WTC11 (cell line): ENCODE results near the gene SMIM3. TPM values are rescaled to one million over a fixed set of nuclear protein-coding genes. Genes with fewer than 3 reads are reported as not detected.

Source experiments
- ATAC-seq: fragments of 200-7000 bp; cut with Tn5 transposase; 2 replicates; pipeline ENCODE4 v1.10.0; 2021; ENCODE audit warnings: mild to moderate bottlenecking, moderate library complexity
- CTCF ChIA-PET: fragments of 300-600 bp; sonication (Branson Sonifier 250); formaldehyde crosslinking; loops from one replicate; lab custom pipeline; 2021; ENCODE audit warnings: antibody characterized with exemption; lab: Charles Lee
- POLR2A ChIA-PET: fragments of 350-600 bp; sonication (Branson Sonifier 250); formaldehyde crosslinking; loops from one replicate; lab custom pipeline; 2021; ENCODE audit warnings: antibody characterized with exemption; lab: Charles Lee
- DNase-seq: peaks from one replicate; pipeline ENCODE4 v3.0.0; 2021; ENCODE audit warnings: low spot score
- H3K27ac Mint-ChIP-seq: 2 replicates; pipeline ENCODE4 v1.8.0; 2021; ENCODE audit warnings: mixed read lengths
- H3K27me3 Mint-ChIP-seq: 2 replicates; pipeline ENCODE4 v1.8.0; 2021; ENCODE audit warnings: low read depth, mild to moderate bottlenecking, moderate library complexity, mixed read lengths
- H3K36me3 Mint-ChIP-seq: 2 replicates; pipeline ENCODE4 v1.8.0; 2021; ENCODE audit warnings: mixed read lengths
- H3K4me1 Mint-ChIP-seq: 2 replicates; pipeline ENCODE4 v1.8.0; 2022; ENCODE audit warnings: mixed read lengths
- H3K4me3 Mint-ChIP-seq: 2 replicates; pipeline ENCODE4 v1.8.0; 2021; ENCODE audit warnings: mild to moderate bottlenecking, moderate library complexity, mixed read lengths
- H3K9me3 Mint-ChIP-seq: 2 replicates; pipeline ENCODE4 v1.8.0; 2021; ENCODE audit warnings: mixed read lengths
- GTF2I ChIP-seq: fragments of 250-450 bp; sonication (Bioruptor Pico); conservative IDR thresholded peaks from 2 replicates; pipeline ENCODE4 v1.4.0; 2021; ENCODE audit warnings: mild to moderate bottlenecking
- HMGA2 ChIP-seq: fragments of 250-450 bp; sonication (Bioruptor Pico); IDR thresholded peaks from 2 replicates; pipeline ENCODE4 v1.4.0; 2021; ENCODE audit warnings: mild to moderate bottlenecking, moderate library complexity
- JUN ChIP-seq: sonication (generic); formaldehyde crosslinking; IDR thresholded peaks from 2 replicates; pipeline ENCODE4 v1.8.0; 2023; ENCODE audit warnings: mild to moderate bottlenecking, missing genetic modification reagents
- MYBL2 ChIP-seq: sonication (generic); formaldehyde crosslinking; IDR thresholded peaks from 2 replicates; pipeline ENCODE4 v1.8.1; 2023; ENCODE audit warnings: mild to moderate bottlenecking, moderate library complexity, missing genetic modification reagents
- NFATC4 ChIP-seq: fragments of 250-450 bp; sonication (Bioruptor Pico); IDR thresholded peaks from 2 replicates; pipeline ENCODE4 v1.9.0; 2021; ENCODE audit warnings: mild to moderate bottlenecking
- SP1 ChIP-seq: sonication (generic); formaldehyde crosslinking; conservative IDR thresholded peaks from 2 replicates; pipeline ENCODE4 v1.8.1; 2022; ENCODE audit warnings: missing genetic modification reagents
- TEAD1 ChIP-seq: sonication (generic); formaldehyde crosslinking; IDR thresholded peaks from 2 replicates; pipeline ENCODE4 v1.8.0; 2022; ENCODE audit warnings: mild to moderate bottlenecking, missing genetic modification reagents
- USF1 ChIP-seq: sonication (generic); formaldehyde crosslinking; IDR thresholded peaks from 2 replicates; pipeline ENCODE4 v1.8.0; 2022; ENCODE audit warnings: mild to moderate bottlenecking, missing genetic modification reagents
- ZBTB21 ChIP-seq: sonication (generic); formaldehyde crosslinking; IDR thresholded peaks from 2 replicates; pipeline ENCODE4 v1.8.1; 2023; ENCODE audit warnings: mild to moderate bottlenecking, missing genetic modification reagents, borderline replicate concordance
- ZNF532 ChIP-seq: fragments of 250-450 bp; sonication (Bioruptor Pico); IDR thresholded peaks from 2 replicates; pipeline ENCODE4 v1.9.0; 2021; ENCODE audit warnings: mild to moderate bottlenecking, borderline replicate concordance
- ZSCAN18 ChIP-seq: fragments of 250-450 bp; sonication (Bioruptor Pico); IDR thresholded peaks from 2 replicates; pipeline ENCODE4 v2.1.2; 2022; ENCODE audit warnings: mild to moderate bottlenecking, moderate library complexity
- total RNA-seq: library from RNA; stranded (reverse); gene quantifications from 3 replicates; pipeline ENCODE4 v1.2.3, GENCODE V29; 2021

SMIM3 gene
- total RNA-seq, 1 experiment from 2014 or later = 14.1 TPM

GRCh38 chr5:150783422-150783928 lies 4.9 kb downstream of the SMIM3 start:
- Mint-ChIP-seq H3K36me3 (peaks cover 12% of the 10 kb centered on the region), H3K27ac (peak overlapping the region; percentile 60), H3K4me3 (no peak overlapping the region), H3K27me3 (peaks cover 7% of the 10 kb centered on the region), H3K4me1 (peaks cover 57% of the 10 kb centered on the region), H3K9me3 (peaks cover 6% of the 10 kb centered on the region)
- TF ChIP-seq ZBTB21 (CRISPR knock-in tag) = no peak
- TF ChIP-seq TEAD1 (CRISPR knock-in tag) = peak; percentile 59; the same call in 1 of the 2 replicates
- TF ChIP-seq NFATC4 (CRISPR knock-in tag) = no peak
- ATAC-seq (peak; percentile 27), DNase-seq (no peak)
- POLR2A ChIA-PET = no interaction called here
- CTCF ChIA-PET = interaction anchor here (0.6 to 1.7 kb wide), 7 partner anchors 18 to 318 kb away, joined by 3 to 8 read pairs (median 4); partner anchors contain the start of genes IRGM and RBM22

GRCh38 chr5:150785950-150786349 lies 7.4 kb downstream of the SMIM3 start:
- POLR2A ChIA-PET = no interaction called here
- H3K4me1 Mint-ChIP-seq = peaks cover 65% of the 10 kb centered on the region
- ATAC-seq (no peak), DNase-seq (no peak)
- no peaks in the 10 kb centered on the region for H3K27me3 Mint-ChIP-seq
- H3K4me3 Mint-ChIP-seq = no peak overlapping the region
- H3K27ac Mint-ChIP-seq = no peak overlapping the region
- peaks cover 6% of the 10 kb centered on the region for H3K9me3 Mint-ChIP-seq
- peaks cover 12% of the 10 kb centered on the region for H3K36me3 Mint-ChIP-seq
- CTCF ChIA-PET = interaction anchor here (2.1 kb wide), 1 partner anchor 15 kb away, joined by 12 read pairs; no protein-coding TSS in a partner anchor
- no peak for TF ChIP-seq USF1 (CRISPR knock-in tag)
- no peak for TF ChIP-seq SP1

GRCh38 chr5:150786876-150787275 lies 8.3 kb downstream of the SMIM3 start:
- CTCF ChIA-PET = interaction anchor here (0.6 to 2.1 kb wide), 5 partner anchors 8 to 212 kb away, joined by 3 to 12 read pairs (median 4); partner anchors contain the start of genes RBM22 and SMIM3
- ATAC-seq = no peak
- POLR2A ChIA-PET = interaction anchor here (1.1 kb wide), 1 partner anchor 8 kb away, joined by 3 read pairs; the partner anchor contains the start of gene SMIM3

GRCh38 chr5:150787656-150788055 lies 9.1 kb downstream of the SMIM3 start:
- CTCF ChIA-PET = interaction anchor here (1.2 to 2.1 kb wide), 4 partner anchors 9 to 213 kb away, joined by 4 to 12 read pairs (median 5); partner anchors contain the start of genes RBM22 and SMIM3
- TF ChIP-seq MYBL2 (no peak), JUN (no peak), ZNF532 (CRISPR knock-in tag) (no peak), TEAD1 (CRISPR knock-in tag) (no peak), ZSCAN18 (CRISPR knock-in tag) (no peak), HMGA2 (no peak)
- H3K36me3 Mint-ChIP-seq = peaks cover 12% of the 10 kb centered on the region
- ATAC-seq (no peak), DNase-seq (no peak)
- no peak overlapping the region for H3K27ac Mint-ChIP-seq
- peaks cover 49% of the 10 kb centered on the region for H3K4me1 Mint-ChIP-seq
- no peak overlapping the region for H3K4me3 Mint-ChIP-seq
- POLR2A ChIA-PET = interaction anchor here (1.1 kb wide), 1 partner anchor 9 kb away, joined by 3 read pairs; the partner anchor contains the start of gene SMIM3
- H3K27me3 Mint-ChIP-seq = no peaks in the 10 kb centered on the region
- peaks cover 6% of the 10 kb centered on the region for H3K9me3 Mint-ChIP-seq

More at GRCh38 chr5:150786876-150787275, 8.3 kb downstream of the SMIM3 start:
- Mint-ChIP-seq H3K27ac (no peak overlapping the region), H3K9me3 (peaks cover 6% of the 10 kb centered on the region), H3K4me1 (peaks cover 56% of the 10 kb centered on the region), H3K27me3 (no peaks in the 10 kb centered on the region), H3K4me3 (no peak overlapping the region), H3K36me3 (peaks cover 12% of the 10 kb centered on the region)
- DNase-seq = no peak
- no peak for TF ChIP-seq GTF2I (CRISPR knock-in tag)
